HG02798 (cell line): ENCODE data around the gene PAQR8.

Experiments
- ATAC-seq: cut with Tn5 transposase; IDR thresholded peaks from one replicate; pipeline ENCODE4 v1.9.1; 2021; ENCODE audit warnings: mild to moderate bottlenecking; ENCODE audit not compliant: unreplicated experiment, poor library complexity

Gene PAQR8, protein sequence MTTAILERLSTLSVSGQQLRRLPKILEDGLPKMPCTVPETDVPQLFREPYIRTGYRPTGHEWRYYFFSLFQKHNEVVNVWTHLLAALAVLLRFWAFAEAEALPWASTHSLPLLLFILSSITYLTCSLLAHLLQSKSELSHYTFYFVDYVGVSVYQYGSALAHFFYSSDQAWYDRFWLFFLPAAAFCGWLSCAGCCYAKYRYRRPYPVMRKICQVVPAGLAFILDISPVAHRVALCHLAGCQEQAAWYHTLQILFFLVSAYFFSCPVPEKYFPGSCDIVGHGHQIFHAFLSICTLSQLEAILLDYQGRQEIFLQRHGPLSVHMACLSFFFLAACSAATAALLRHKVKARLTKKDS

DNA sequence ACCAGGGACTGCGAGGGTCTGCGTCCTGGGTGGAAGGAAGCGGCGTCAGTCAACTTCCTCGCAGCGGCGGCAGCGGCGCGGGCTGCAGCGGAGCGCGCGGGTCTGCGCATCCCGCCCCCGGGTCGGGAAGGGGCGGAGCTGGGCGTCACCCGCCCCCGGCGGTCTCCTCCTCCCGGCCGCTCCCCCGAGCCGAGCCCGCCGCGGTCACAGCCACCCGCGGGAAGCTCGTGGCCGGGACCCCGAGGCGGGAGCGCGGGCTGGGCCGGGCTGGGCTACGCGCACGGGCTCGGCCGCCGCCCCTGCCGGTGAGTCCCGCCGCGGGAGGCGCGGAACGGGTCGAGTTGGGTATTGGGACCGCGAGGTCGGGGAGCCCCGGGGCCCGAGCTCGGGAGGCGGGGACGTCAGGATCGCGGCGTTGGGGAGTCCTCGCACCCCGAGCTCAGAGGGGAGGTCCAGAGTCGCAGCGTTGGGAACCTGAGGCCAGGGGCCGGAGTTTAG lies at the start of gene PAQR8:
PAQR8 (plus strand) TSS at position 207 of the 498 bp plus-strand sequence. CDS start 41,063 bp downstream, outside the sequence.
- ATAC-seq, result peak; percentile 91

DNA sequence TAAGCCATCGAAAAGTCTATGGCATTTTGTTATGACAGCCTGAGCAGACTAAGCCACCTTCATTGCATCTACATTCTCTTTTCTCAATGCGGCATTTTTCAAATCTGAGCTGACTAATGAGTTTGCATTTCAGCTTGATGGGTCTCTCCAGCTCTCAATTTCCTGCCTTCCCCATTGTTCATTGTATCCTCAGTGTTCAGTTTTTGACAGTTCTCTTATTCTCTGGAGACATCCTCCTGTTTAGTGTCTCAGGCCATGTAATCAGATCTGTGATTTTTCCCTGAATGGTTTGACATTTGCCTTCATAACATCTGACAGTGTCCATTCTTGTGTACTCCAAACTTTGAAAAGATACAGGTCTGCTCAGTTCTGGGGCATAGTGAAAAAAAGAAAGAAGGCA lies 49.5 kb upstream of the PAQR8 start:
- ATAC-seq, result no peak

DNA sequence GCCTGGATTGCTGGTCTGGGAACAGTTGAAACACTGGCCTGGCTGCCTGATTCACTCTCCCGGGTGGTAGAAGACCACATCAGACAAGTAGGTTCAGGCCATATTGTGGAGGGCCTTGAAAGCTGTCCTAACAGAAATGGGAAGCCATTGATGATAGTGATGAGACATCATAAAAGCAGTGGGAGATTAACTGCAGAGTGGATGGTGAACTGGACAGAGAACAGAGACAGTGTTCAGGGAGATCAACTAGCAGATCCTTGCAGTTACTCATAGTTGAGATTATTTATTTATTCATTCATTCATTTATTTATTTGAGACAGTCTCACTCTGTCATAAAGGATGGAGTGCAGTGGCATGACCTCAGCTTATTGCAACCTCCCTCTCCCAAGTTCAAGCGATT lies 47.2 kb upstream of the PAQR8 start:
- no peak for ATAC-seq

DNA sequence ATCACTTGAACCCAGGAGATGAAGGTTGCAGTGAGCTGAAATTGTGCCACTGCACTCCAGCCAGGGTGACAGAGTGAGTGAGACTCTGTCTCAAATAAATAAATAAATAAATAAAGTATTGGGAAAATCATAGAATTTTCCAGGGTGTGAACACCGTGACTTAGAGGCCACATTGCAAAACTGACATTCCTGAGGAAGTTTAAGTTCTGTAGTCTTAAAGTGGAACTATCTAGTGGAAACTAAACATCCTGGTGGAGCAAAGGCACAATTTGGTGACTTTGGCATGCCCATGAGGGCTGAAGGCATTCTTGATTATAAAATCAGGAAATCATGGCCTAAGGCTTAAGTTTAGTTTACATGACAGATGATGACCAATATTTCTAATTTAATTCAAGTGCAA lies 44.7 kb upstream of the PAQR8 start:
- no peak for ATAC-seq

- ATAC-seq, result peak; percentile 97
Measured at GRCh38 chr6:52317841-52318581, 43.9 kb upstream of the PAQR8 start.

- ATAC-seq, result no peak
Measured at GRCh38 chr6:52324189-52324588, 37.8 kb upstream of the PAQR8 start.

- ATAC-seq, result no peak
Measured at GRCh38 chr6:52325695-52326471, 36.1 kb upstream of the PAQR8 start.

- no peak for ATAC-seq
Measured at GRCh38 chr6:52326540-52327364, 35.2 kb upstream of the PAQR8 start.

DNA sequence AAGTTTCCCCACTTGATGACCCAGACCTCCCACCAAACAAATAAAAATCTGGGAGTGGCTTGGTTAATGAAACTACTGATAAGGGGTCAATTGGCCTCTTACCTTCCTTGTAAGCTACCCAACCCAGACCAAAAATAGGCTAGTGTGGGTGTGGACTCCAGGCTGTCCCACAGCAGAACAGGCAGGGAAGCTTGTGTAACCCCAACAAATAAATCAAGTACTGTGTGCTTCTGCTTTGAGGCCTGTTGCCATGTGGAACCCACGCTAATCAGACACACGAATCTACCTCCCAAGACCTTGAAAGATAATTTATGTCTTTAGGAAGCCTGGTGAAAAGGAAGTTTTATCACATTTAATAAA lies 33.7 kb upstream of the PAQR8 start:
- no peak for ATAC-seq

DNA sequence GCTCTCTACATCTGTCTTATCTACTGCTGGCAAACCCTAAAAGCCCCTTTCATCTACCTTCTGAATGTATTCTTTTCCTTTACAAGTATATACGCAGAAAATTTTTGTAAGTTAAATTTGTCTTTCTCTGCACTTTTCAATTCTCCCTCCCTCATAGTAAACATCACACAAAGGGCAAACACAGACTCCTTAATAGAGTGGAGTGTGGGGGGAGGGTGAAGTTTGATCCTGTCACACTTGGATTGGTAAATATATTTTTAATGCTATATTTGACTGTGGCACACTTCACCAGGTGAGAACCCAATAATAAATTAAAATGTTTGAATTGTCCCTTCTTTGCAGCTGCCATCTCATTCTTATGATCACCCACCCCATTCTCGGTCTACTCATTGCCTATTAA lies 33.2 kb upstream of the PAQR8 start:
- no peak for ATAC-seq

DNA sequence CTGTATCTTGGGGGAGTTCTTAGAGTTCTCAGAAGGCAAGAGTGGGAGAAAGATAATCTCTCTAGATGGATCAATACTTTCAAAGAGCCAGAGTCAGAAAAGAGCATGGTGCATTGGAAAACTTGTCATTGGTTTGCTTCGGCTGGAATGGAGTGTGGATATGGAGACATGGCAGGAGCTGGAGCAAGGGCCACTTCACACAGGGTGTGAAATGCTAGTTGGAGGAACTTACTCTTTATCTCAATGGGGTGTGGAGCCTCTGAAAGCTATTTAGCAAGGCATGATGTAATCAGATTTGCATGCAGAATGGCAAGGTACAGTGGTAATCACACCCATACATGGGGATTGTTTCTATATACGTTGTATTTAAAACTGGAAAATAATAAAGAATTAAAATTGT lies 31.5 kb upstream of the PAQR8 start:
- ATAC-seq, result no peak

- no peak for ATAC-seq
Measured at GRCh38 chr6:52331793-52332457, 30.0 kb upstream of the PAQR8 start.

GRCh38 chr6:52333840-52334200 lies 28.1 kb upstream of the PAQR8 start:
- no peak for ATAC-seq

DNA sequence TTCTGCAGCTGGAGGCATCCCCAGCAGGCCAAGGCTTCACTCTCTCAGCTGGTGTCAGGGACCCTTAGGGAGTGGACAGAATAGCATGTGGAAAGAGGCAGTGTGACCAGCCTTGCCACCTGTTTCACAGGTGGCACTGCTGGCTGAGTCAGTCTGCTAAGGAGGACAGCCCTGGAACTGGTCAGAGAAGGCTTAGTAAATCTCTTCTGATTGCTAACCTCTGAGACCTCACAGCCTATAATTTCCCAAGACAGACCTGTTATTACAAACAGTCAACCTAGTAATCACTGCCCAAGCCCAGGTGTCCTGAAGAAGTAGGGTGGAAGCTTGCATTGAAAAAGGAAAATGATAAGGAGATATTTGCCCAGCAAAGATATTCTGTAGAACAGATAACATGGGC lies 26.4 kb upstream of the PAQR8 start:
- ATAC-seq, result no peak

- ATAC-seq, result no peak
Measured at GRCh38 chr6:52336919-52337561, 24.9 kb upstream of the PAQR8 start.

- peak; percentile 82 for ATAC-seq
Measured at GRCh38 chr6:52337633-52338290, 24.2 kb upstream of the PAQR8 start.

- no peak for ATAC-seq
Measured at GRCh38 chr6:52340603-52340880, 21.4 kb upstream of the PAQR8 start.

GRCh38 chr6:52341561-52342260 lies 20.2 kb upstream of the PAQR8 start:
- no peak for ATAC-seq
